COLO668 (cell line): Measurements from ENCODE around the gene RTEL1.

Source experiments
- DNase-seq: peaks from one replicate; lab custom pipeline; 2025; ENCODE audit not compliant: unreplicated experiment; lab: John Stamatoyannopoulos, UW

Gene RTEL1

DNA sequence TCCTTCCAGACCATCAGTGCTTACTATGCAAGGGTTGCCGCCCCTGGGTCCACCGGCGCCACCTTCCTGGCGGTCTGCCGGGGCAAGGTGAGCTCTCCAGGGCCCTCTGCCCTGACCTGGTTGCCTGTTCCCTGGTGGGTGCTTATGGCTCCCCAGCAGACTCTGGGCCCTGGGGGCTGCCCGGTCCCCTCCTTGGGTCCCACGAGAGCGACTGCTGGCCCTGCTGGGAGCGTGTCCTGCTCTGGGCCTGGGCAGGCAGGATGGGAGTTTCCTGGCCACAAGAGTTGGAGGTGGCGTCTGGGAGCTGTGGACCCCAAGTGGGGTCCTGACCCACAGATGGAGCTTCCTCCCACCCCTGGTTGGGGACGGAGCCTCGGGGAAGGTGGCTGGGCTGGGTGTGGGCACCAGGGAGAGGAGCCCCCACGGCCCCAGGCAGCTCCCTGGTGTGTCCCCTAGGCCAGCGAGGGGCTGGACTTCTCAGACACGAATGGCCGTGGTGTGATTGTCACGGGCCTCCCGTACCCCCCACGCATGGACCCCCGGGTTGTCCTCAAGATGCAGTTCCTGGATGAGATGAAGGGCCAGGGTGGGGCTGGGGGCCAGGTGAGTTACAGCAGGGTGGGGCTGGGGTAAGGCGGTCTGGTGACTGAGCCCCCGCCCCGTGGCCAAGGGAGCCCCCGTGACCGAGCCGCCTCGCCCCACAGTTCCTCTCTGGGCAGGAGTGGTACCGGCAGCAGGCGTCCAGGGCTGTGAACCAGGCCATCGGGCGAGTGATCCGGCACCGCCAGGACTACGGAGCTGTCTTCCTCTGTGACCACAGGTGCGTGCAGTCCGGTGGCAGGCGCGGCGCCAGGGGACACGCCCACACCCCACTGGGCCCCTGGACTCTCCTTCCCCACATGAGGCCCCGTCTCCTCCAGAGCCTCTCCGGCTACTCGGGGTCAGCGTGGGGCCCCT, 31.2 kb downstream of the RTEL1 start:
- no peak for DNase-seq

DNA sequence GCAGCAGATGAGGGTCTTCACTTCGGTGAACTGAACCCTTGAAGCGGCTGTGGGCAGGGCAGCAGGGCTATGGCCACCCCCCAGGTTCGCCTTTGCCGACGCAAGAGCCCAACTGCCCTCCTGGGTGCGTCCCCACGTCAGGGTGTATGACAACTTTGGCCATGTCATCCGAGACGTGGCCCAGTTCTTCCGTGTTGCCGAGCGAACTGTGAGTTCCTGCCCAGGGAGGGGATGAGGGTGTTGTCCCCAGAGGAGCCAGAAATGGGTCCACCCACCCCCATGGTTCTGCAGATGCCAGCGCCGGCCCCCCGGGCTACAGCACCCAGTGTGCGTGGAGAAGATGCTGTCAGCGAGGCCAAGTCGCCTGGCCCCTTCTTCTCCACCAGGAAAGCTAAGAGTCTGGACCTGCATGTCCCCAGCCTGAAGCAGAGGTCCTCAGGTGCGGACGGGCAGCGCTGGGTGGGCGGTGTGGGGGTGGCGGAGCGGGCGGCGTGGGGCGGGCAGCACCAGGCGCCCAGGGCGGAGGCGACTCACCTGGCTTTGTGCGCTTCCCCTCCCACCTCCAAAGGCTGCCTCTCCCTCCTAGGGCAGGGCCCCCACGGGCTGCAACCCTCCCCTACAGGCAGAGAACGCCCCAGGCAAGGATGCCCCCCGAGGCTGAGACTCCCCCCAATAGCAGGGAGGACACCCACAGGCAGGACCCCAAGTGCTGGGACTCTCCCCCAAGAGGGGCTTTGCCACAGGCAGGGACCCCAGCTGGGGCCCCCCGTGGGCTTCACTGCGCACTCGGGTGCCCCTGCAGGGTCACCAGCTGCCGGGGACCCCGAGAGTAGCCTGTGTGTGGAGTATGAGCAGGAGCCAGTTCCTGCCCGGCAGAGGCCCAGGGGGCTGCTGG, 32.1 kb downstream of the RTEL1 start:
- DNase-seq, result no peak

DNA sequence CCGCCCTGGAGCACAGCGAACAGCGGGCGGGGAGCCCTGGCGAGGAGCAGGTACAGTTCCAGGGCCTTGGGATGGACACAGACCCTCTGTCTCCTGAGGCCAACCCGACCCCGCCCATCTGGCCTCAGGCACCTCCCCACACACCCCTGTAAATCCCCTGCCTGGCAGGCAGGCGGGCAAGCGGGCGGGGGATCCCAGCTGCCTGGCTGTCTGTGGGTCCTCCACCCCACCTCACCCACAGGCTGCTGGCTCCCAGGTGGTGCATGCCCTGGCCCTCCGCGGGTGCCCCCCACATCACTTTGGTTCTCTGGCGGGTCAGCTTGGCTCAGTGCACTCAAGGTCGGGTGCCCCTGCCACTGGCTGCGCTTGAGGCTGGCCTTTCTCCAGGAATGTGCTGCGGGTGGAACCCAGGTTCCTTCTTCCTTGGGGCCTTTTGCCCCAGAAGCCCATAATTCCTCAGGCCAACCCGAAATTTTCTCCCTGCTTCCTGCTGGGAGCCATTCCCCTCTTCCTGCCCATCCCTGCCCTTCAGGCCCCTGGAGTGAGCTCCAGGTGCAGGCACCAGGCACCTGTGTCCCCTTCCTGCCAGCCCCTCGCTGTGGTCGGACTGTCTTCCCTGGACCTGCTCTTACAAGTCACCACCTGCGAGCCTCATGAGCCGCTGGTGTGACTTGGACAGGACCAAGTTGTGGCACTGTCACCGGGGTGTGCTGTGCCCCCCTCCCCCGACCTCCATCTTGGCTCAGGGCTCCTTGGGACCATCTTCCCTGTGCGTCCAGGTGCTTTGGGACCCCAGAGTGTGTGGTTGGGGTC, 33.0 kb downstream of the RTEL1 start:
- DNase-seq, result no peak

DNA sequence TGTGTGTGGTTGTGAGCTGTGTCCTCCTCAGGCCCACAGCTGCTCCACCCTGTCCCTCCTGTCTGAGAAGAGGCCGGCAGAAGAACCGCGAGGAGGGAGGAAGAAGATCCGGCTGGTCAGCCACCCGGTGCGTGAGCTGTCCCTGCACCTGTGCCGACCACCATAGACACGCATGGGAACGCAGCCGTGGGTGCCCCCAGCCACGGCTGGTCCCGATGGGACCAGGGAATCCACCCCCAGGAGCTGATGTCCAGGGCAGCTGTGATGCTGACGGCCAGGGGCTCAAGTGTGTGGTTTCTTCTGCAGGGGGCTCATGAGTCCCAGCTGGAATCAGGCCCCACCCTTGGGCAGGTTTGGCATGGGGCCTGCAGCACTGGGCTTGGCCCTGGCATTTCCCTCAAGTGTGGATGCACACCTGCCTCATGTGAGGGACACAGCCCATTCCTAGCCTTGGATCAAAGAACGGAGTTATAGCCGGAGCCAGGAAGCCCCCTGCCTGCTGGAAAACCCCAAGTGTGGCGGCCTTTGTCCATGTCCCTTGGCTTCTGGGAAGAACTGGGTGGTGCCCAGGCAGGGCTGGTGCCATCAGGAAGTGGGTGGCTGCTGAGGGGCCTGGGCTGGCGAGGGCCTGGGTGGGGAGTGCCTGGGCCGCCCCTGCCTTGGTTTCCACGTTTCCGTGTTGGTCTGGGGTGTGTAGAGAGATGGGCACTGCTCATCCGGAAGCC, 33.8 kb downstream of the RTEL1 start:
- DNase-seq, result no peak

DNA sequence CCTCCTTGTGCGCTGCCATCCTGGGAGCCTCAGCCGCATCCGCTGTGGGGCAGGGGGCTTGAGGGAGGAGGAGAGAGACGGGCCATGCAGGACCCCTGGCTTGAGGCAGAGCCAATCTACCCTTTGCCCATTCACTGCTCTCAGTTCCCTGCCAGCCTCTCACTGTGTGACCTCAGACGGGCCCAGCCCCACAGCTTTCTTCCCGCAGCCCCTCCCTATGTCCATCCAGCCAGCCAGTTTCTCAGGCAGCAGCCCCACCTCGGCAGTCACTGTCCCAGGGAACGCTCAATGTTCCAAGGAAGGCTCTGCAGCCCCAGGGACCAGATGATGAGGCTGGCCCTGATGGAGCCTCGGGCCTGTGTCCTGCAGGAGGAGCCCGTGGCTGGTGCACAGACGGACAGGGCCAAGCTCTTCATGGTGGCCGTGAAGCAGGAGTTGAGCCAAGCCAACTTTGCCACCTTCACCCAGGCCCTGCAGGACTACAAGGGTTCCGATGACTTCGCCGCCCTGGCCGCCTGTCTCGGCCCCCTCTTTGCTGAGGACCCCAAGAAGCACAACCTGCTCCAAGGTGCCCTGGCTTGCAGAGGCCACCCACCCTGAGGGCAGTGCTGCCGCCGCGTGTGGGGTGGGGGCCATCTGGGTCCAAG, 34.4 kb downstream of the RTEL1 start:
- peak; percentile 29 for DNase-seq

DNA sequence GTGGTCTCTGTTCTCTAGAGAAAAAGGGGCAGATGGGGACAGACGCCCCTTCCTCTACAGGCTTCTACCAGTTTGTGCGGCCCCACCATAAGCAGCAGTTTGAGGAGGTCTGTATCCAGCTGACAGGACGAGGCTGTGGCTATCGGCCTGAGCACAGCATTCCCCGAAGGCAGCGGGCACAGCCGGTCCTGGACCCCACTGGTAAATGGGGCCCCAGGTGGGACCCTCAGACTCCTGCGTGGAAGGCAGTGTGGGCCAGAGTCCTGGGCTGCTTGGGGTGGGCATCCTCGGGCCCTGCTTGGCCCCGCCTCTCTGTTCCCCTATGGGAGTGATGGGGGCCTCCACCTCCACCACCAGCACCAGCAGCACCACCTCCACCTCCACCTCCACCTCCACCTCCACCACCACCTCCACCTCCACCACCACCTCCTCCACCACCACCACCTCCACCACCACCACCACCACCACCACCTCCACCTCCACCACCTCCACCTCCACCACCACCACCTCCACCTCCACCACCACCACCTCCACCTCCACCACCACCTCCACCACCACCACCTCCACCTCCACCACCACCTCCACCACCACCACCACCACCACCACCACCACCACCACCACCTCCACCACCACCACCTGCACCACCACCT, 35.1 kb downstream of the RTEL1 start:
- no peak for DNase-seq

DNA sequence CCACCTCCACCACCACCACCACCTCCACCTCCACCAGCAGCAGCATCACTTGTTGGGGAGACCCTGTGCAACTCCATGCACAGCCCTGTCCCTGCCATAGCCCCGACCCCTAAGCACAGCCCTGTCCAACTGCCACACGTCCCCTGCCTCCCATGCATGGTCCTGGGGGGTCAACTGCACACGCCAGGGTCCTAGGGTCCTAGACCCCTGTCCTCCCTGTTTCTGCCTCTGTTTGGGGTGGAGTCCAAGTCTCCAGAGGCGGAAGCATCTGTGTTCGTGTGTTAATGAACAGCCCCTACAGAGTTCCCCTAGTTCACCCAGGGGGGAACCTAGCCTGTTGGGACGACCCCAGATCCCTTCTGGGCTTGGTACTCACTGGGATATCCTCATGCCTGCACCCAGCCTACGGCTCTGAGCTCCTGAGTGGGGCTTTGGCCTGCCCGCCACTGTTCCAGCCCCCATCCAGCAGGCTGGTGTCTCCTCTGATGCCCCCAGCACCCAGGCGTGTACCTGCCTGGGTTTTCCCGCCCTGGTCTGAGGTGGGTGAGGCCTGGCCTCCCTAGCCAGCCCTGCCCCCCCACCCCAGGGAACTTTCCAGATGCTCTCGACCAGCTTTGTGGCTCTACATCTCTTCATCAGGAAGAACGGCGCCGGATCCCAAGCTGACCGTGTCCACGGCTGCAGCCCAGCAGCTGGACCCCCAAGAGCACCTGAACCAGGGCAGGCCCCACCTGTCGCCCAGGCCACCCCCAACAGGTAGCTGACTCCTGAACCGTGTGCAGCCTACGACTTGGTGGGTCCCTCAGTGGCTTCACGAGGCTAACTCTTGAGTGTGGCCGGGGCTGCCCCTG, 35.8 kb downstream of the RTEL1 start:
- DNase-seq, result no peak

DNA sequence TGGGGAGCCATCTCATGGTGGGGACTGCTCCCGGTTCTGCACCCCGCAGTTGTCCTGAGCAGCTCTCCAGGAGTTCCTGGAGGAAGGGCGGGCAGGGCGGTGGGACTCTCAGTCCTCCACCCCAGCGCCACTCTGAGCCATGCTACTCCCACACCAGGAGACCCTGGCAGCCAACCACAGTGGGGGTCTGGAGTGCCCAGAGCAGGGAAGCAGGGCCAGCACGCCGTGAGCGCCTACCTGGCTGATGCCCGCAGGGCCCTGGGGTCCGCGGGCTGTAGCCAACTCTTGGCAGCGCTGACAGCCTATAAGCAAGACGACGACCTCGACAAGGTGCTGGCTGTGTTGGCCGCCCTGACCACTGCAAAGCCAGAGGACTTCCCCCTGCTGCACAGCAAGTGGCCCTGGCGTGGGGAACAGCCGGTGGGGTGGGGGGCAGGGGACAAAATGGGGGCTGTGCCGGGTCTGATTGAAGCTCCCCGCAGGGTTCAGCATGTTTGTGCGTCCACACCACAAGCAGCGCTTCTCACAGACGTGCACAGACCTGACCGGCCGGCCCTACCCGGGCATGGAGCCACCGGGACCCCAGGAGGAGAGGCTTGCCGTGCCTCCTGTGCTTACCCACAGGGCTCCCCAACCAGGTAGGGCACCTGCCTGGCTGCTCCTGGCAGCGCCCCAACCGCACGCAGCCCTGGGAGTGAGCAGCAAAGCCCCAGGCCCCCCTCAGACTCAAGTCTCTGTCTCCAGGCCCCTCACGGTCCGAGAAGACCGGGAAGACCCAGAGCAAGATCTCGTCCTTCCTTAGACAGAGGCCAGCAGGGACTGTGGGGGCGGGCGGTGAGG, 36.7 kb downstream of the RTEL1 start:
- no peak for DNase-seq

DNA sequence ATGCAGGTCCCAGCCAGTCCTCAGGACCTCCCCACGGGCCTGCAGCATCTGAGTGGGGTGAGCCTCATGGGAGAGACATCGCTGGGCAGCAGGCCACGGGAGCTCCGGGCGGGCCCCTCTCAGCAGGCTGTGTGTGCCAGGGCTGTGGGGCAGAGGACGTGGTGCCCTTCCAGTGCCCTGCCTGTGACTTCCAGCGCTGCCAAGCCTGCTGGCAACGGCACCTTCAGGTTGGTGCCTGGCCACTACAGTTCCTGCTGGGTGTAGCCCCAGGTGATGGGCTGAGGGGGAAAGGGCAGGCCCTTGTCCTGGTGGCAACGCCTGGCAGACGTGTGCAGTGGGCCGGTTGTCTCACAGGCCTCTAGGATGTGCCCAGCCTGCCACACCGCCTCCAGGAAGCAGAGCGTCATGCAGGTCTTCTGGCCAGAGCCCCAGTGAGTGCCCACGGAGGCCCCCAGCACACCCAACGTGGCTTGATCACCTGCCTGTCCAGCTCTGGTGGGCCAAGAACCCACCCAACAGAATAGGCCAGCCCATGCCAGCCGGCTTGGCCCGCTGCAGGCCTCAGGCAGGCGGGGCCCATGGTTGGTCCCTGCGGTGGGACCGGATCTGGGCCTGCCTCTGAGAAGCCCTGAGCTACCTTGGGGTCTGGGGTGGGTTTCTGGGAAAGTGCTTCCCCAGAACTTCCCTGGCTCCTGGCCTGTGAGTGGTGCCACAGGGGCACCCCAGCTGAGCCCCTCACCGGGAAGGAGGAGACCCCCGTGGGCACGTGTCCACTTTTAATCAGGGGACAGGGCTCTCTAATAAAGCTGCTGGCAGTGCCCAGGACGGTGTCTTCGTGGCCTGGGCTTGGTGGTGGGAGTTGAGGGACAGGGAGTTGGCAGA, 37.6 kb downstream of the RTEL1 start:
- DNase-seq, result no peak

DNA sequence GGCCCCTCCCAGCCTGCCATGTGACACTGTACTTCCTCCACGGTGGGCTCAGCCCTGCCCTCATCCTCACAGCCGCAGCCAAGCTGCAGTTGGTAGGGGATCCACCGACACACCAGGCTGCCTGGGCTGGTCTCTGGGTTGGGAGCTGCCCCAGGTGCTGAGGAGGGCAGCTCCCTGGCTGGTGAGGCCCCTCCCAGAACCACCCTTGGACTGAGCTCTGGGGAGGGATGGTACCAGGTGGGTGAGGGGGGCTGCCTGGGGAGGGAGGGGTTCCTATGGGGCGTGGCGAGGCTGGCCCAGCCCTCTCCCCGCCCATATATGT, 38.2 kb downstream of the RTEL1 start:
- DNase-seq, result no peak

DNA sequence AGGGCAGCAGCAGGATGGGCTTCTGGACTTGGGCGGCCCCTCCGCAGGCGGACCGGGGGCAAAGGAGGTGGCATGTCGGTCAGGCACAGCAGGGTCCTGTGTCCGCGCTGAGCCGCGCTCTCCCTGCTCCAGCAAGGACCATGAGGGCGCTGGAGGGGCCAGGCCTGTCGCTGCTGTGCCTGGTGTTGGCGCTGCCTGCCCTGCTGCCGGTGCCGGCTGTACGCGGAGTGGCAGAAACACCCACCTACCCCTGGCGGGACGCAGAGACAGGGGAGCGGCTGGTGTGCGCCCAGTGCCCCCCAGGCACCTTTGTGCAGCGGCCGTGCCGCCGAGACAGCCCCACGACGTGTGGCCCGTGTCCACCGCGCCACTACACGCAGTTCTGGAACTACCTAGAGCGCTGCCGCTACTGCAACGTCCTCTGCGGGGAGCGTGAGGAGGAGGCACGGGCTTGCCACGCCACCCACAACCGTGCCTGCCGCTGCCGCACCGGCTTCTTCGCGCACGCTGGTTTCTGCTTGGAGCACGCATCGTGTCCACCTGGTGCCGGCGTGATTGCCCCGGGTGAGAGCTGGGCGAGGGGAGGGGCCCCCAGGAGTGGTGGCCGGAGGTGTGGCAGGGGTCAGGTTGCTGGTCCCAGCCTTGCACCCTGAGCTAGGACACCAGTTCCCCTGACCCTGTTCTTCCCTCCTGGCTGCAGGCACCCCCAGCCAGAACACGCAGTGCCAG, 38.7 kb downstream of the RTEL1 start, which contains the start of gene TNFRSF6B:
Gene TNFRSF6B (plus strand): TSS at position 25 of the 729 bp plus-strand sequence. CDS start 116 bp downstream, at position 141.
- DNase-seq, result no peak

DNA sequence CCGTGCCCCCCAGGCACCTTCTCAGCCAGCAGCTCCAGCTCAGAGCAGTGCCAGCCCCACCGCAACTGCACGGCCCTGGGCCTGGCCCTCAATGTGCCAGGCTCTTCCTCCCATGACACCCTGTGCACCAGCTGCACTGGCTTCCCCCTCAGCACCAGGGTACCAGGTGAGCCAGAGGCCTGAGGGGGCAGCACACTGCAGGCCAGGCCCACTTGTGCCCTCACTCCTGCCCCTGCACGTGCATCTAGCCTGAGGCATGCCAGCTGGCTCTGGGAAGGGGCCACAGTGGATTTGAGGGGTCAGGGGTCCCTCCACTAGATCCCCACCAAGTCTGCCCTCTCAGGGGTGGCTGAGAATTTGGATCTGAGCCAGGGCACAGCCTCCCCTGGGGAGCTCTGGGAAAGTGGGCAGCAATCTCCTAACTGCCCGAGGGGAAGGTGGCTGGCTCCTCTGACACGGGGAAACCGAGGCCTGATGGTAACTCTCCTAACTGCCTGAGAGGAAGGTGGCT, 39.3 kb downstream of the RTEL1 start:
- DNase-seq, result peak; percentile 21

DNA sequence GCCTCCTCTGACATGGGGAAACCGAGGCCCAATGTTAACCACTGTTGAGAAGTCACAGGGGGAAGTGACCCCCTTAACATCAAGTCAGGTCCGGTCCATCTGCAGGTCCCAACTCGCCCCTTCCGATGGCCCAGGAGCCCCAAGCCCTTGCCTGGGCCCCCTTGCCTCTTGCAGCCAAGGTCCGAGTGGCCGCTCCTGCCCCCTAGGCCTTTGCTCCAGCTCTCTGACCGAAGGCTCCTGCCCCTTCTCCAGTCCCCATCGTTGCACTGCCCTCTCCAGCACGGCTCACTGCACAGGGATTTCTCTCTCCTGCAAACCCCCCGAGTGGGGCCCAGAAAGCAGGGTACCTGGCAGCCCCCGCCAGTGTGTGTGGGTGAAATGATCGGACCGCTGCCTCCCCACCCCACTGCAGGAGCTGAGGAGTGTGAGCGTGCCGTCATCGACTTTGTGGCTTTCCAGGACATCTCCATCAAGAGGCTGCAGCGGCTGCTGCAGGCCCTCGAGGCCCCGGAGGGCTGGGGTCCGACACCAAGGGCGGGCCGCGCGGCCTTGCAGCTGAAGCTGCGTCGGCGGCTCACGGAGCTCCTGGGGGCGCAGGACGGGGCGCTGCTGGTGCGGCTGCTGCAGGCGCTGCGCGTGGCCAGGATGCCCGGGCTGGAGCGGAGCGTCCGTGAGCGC, 39.9 kb downstream of the RTEL1 start:
- DNase-seq, result no peak

DNA sequence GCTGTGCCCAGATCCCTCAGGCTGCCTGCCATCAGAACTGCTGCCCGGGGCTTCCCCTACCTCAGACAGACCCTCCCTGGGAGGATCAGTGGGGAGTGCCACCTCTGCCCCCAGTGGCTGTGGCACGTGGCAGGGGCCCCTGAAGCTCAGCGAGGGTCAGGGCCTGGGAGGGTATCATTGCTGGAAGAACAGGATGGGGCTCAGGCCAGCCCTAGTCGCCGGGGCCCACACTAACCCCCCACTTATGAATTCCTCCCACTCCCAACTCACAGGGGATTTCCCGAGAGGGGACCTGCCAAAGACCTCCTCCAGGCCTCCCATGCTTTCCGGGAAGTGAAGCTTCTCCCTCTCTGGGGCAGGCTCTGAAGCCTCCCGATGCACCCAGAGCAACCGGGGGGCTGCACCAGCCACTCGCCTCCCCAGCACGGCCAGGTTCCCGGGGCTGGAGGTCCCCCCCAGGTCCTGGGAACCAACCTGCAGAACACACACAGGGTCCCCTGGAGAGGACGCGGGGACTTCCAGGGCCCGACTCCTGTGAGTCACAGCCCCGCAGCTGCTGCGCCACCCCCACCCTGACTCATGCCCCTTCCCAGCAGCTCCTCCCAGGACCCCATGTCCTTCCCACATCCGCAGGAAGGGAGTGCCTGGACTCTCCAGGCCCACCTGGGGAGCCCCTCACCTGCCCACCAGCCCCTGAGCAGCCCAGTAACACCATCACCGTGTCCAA, 40.8 kb downstream of the RTEL1 start:
- peak; percentile 77 for DNase-seq
